ENCODE results near the gene ATP13A1.
A peak's percentile ranks its signal among the peaks of the same experiment; 100 is the strongest.
"Not testable (repeated sequence)": the region's sequence is repeated elsewhere in the genome, so short reads cannot be mapped to it uniquely, and the experiment has no call there.

Gene ATP13A1

GRCh38 chr19:19618219-19619051 lies 45.0 kb downstream of the ATP13A1 start, which contains the start of gene PBX4:
PBX4 (minus strand) TSS chr19:19618687; CDS start chr19:19618629, 58 bp downstream.
- peak; percentile 99 for DNase-seq

GRCh38 chr19:19615086-19615485 lies 48.4 kb downstream of the ATP13A1 start:
- peak; percentile 62 for DNase-seq

GRCh38 chr19:19613506-19613905 lies 50.0 kb downstream of the ATP13A1 start:
- DNase-seq, result no peak

GRCh38 chr19:19610376-19611202 lies 52.9 kb downstream of the ATP13A1 start:
- no peak for DNase-seq

- not testable (repeated sequence) for DNase-seq
Measured at GRCh38 chr19:19606686-19607085, 56.8 kb downstream of the ATP13A1 start.

- DNase-seq, result no peak
Measured at GRCh38 chr19:19606021-19606420, 57.5 kb downstream of the ATP13A1 start.

- DNase-seq, result no peak
Measured at GRCh38 chr19:19602713-19603324, 60.7 kb downstream of the ATP13A1 start.

GRCh38 chr19:19602136-19602712 lies 61.3 kb downstream of the ATP13A1 start:
- DNase-seq, result no peak

- DNase-seq, result peak; percentile 14
Measured at GRCh38 chr19:19600793-19601330, 62.6 kb downstream of the ATP13A1 start.

- DNase-seq, result peak; percentile 67
Measured at GRCh38 chr19:19598728-19599451, 64.6 kb downstream of the ATP13A1 start.

GRCh38 chr19:19597809-19598306 lies 65.6 kb downstream of the ATP13A1 start:
- DNase-seq, result peak; percentile 73
